Renal cortical epithelial cell (primary cell): ENCODE results near the gene PDCD2L. TPM values are rescaled to one million over a fixed set of nuclear protein-coding genes. Genes with fewer than 3 reads are reported as not detected.
"Not testable (repeated sequence)": the region's sequence is repeated elsewhere in the genome, so short reads cannot be mapped to it uniquely, and the experiment has no call there.

Source experiments
- DNase-seq: peaks from one replicate; pipeline ENCODE4 v3.0.0-alpha.2; 2011; ENCODE audit warnings: low read depth
- total RNA-seq: library from RNA; depleted of rRNA; stranded (reverse); fragments of >200 nt; gene quantifications from 2 replicates; pipeline ENCODE4 v1.2.3, GENCODE V29; 2014

Gene PDCD2L
- total RNA-seq, 1 donor from 2014 or later = 10.8 TPM

GRCh38 chr19:34469026-34469425 is 64.8 kb downstream of the PDCD2L start:
- not testable (repeated sequence) for DNase-seq

- DNase-seq = no peak
Measured at GRCh38 chr19:34471906-34472700, 67.9 kb downstream of the PDCD2L start.

- DNase-seq = no peak
Measured at GRCh38 chr19:34474233-34474989, 70.2 kb downstream of the PDCD2L start.

- DNase-seq = peak; percentile 87
Measured at GRCh38 chr19:34475026-34475974, 71.1 kb downstream of the PDCD2L start.

Other genes with a start within 250 kb of the PDCD2L start
- gene LSM14A, start 231.9 kb upstream of the PDCD2L start, total RNA-seq = 75.9 and 112 TPM in 2 replicates
- 8.9 and 19.7 TPM in 2 replicates for gene GARRE1, start 149.8 kb upstream of the PDCD2L start, total RNA-seq
- gene GPI, start 39.2 kb upstream of the PDCD2L start, total RNA-seq = 204 and 672 TPM in 2 replicates
- 123 and 160 TPM in 2 replicates for gene UBA2, start 24.0 kb downstream of the PDCD2L start, total RNA-seq
- 27.4 and 38.0 TPM in 2 replicates for gene WTIP, start 77.4 kb downstream of the PDCD2L start, total RNA-seq